SIG-M5 (cell line): ENCODE results near the gene FOXD4L6.
"Not testable (repeated sequence)": the region's sequence is repeated elsewhere in the genome, so short reads cannot be mapped to it uniquely, and the experiment has no call there.

Experiments
- DNase-seq: peaks from one replicate; lab custom pipeline; 2025; lab: John Stamatoyannopoulos, UW

Gene FOXD4L6

GRCh38 chr9:41128581-41128980, at the start of gene FOXD4L6:
Gene FOXD4L6 (minus strand): TSS chr9:41128681. CDS start chr9:41128383, 298 bp downstream.
- DNase-seq: not testable (repeated sequence)

- DNase-seq: not testable (repeated sequence)
Observed at GRCh38 chr9:41174994-41175393, 46.5 kb upstream of the FOXD4L6 start.

GRCh38 chr9:41150116-41150515, 21.6 kb upstream of the FOXD4L6 start:
- not testable (repeated sequence) for DNase-seq

DNA sequence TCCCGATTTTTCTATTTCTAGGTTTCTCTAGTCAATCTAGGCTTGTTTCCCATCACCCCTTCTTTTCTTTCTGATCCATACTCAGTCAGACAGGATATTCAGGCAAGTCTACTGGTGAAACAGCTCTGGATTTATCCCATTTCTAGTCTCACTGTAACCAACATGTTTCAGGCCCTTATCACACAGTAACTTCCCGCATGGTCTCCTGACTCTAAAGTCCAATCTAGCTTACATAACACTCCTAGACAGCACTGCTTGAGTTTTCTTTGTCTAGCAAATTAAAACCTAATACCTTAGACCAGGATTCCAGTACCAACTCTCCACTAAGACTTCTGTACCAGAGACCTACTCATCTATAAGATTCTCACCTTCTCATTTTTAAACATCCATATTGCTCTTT, 13.4 kb upstream of the FOXD4L6 start:
- not testable (repeated sequence) for DNase-seq

GRCh38 chr9:41126746-41127446, 1.6 kb downstream of the FOXD4L6 start:
- not testable (repeated sequence) for DNase-seq

- not testable (repeated sequence) for DNase-seq
Observed at GRCh38 chr9:41125936-41126335, 2.5 kb downstream of the FOXD4L6 start.

GRCh38 chr9:41125109-41125658, 3.3 kb downstream of the FOXD4L6 start:
- not testable (repeated sequence) for DNase-seq

DNA sequence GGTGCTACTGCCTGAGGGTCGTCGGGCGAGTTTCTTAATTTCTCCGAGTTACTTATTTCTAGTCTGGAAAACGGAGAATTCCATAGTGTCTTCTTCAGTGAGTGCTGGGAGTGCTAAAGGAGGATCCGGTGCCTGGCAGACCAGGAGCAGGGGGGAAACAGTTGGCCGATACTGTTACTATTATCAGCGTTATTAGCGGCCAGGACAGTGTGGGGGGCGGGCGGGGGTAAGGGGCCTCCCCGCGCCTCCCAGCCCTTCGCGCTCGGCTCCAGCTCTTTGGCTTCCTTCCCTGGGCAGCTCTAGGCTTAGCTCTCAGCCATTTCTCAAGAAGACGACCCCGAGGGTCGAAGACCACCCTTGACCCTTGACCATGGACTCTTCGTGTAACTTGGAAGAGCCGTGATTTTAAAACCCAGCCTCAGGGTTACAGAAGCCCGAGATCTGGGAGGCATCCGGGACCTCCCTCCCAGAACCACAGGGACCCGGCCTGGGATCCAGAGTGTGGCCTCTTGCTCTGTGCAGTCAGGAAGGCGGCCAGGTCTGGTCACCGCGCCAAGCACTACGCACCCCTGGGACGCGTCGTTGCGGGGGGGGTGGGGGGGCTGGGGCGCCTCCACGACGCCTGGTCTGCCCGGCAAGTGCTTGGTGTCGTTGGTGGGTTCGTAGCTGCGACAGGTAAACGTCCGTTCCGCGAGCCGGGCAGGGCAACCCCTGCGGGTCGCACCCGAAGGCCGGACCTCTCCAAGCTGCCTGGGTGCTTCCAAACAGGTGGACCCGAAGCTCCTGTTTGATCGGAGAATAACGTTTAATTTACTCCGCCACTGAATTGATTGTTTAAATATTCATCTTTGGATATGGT, 4.0 kb downstream of the FOXD4L6 start:
- DNase-seq: not testable (repeated sequence)

DNA sequence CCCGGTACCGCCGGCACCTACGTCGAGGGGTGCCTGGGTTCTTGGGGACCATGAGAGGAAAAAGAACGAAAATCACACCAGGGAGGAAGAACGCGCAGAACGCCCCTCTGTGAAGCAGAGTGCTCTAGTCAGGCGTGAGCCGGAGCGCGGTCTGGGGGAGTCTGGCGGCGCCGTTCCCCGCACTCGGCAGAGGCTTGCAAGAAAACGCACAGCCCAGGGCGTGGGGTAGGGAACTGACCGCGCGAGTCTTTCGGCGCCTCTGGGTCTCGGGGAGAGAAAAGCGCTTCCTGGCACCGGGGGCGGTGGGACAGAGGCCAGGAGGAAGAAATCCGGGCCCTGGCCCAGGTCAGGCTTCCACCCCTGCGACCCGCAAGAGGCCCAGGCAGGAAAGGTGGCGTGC, 4.7 kb downstream of the FOXD4L6 start:
- DNase-seq: not testable (repeated sequence)

DNA sequence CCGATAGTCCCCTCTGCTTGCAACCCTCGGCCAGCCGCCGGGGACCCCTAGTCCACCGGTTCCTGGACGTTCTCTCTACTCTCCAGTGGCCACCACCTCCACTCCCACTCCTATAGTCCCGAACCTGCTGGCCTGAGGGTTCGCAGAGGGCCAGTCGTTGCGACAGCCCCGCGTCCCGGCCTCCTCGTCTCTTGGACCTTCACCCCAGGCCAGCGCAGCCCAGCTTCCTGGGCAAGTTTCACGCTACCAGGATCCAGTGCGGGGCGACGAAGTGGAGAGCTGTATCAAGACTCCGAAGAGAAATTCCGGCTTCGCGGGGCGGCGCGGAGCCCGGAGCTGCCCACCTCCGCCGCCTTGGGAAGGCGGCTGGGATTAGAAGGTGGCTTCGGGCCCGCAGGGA, 5.1 kb downstream of the FOXD4L6 start:
- DNase-seq: not testable (repeated sequence)

GRCh38 chr9:41120696-41121095, 7.8 kb downstream of the FOXD4L6 start:
- DNase-seq: not testable (repeated sequence)

DNA sequence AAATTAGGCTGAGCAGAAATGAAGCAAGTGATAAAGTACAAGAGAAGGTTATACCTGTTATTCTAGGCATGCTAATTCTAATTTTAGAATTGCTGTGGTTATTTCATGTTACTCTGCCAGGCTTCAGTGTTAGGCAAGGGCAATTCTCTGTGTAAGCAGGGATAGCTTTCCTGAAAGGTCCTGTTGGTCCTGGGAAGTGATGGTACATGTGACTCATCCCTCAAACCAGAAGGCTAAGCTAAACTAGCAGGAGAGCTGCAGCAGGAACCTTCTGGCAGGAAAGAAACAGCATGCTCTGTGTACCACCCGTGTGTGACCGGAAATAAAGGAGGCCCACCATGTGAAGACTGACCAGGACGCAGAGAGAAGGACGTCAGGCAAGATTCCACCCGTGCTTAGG, 8.8 kb downstream of the FOXD4L6 start:
- DNase-seq: not testable (repeated sequence)

DNA sequence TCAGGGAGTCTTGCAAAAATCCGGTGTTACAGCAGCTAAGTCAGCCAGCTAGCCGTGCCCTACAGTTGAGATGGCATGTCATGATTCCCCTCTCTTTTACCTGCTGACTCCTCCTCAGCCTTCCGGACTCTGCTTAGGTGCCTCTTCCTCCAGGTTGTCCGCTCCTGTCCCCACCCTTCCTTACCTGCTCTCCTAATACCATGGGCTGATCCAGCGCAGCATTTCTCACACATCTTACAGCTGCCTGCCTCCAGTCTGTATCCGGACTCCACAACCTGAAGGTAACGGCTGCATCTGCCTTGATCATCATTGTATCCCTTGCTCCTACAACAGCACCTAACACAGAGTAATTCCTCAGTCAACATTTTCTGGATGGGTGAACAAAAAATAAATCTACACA, 9.2 kb downstream of the FOXD4L6 start:
- not testable (repeated sequence) for DNase-seq

DNA sequence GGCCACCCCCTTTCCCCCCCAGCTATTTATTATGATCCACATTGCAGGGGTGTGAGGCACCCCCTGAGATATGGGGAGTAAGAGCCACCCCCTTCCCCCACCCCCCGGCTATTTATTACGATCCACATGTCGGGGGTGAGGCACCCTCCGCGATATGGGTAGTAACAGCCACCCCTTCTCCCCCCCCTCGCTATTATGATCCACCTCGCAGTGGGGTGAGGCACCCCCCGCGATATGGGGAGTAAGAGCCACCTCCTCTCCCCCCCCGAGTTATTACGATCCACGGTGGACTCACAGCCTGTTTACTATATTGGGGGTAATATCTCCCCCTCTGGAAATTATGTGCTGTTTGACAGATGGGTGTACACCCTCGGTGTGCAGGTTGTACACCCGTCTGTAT, 15.1 kb downstream of the FOXD4L6 start:
- DNase-seq: not testable (repeated sequence)

- not testable (repeated sequence) for DNase-seq
Observed at GRCh38 chr9:41111414-41111813, 17.1 kb downstream of the FOXD4L6 start.

GRCh38 chr9:41110913-41111312, 17.6 kb downstream of the FOXD4L6 start:
- not testable (repeated sequence) for DNase-seq

DNA sequence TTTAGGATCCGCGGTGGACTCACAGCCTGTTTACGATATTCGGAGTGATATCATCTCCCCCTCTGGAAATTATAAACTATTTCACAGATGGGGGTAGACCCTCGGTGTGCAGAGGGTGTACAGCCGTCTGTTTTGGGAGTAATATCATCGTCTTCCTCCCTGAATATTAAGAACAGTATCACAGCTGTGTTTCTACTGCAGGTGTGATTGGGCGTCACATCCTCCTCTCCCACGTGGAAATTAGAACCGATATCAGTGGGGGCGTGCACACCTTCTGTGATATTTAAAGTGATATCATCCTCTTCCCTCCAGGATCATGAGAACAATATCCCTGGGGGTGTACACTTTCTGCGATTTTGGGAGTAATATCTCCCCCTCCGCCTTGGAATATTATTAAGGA, 19.2 kb downstream of the FOXD4L6 start:
- DNase-seq: not testable (repeated sequence)

GRCh38 chr9:41108816-41109215, 19.7 kb downstream of the FOXD4L6 start:
- not testable (repeated sequence) for DNase-seq

GRCh38 chr9:41106472-41107116, 21.9 kb downstream of the FOXD4L6 start:
- DNase-seq: not testable (repeated sequence)

- DNase-seq: not testable (repeated sequence)
Observed at GRCh38 chr9:41105557-41106253, 22.8 kb downstream of the FOXD4L6 start.

GRCh38 chr9:41104542-41104941, 23.9 kb downstream of the FOXD4L6 start:
- DNase-seq: not testable (repeated sequence)
